ENCODE data around the gene LSM5.

The LSM5 gene

DNA sequence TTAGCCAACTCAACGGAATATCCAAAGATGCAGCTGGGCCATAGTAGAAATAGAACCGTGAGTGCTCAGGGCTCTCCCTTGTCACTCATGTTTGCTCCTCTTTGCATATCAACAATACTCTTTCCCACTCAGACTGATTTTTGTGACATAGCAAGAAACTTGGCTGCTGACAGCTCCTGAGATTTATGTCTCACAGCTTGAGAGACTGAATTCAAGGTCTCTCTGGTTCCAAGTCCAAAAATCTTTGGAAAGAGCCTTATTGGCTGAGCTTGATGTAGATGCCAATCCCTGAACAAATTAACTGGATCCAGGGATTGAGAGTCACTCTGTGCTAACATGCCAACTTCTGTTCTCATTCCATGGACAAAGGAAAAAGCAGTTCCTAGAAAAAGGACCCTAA, 30.4 kb downstream of the LSM5 start:
- no peaks in the 10 kb centered on the region for H4K20me1 ChIP-seq (ENCODE audit: insufficient read depth, low read length)
- H3K9me3 ChIP-seq (ENCODE audit: low read length), result no peaks in the 10 kb centered on the region
- no peaks in the 10 kb centered on the region for H3F3A ChIP-seq (ENCODE audit: insufficient read depth, low read length)
- H3K4me1 ChIP-seq (ENCODE audit: insufficient read depth, low read length, severe bottlenecking), result no peaks in the 10 kb centered on the region
- H3K9me2 ChIP-seq (ENCODE audit: low read depth, low read length), result no peaks in the 10 kb centered on the region
- no peak overlapping the region for H2AFZ ChIP-seq (ENCODE audit: low read length)
- no peaks in the 10 kb centered on the region for H3K36me3 ChIP-seq (ENCODE audit: insufficient read depth, low read length)
- no peak overlapping the region for H3K4me3 ChIP-seq (ENCODE audit: low read depth, low read length, poor library complexity, severe bottlenecking)
- no peaks in the 10 kb centered on the region; the same call in 1 of the 2 replicates for H3K27me3 ChIP-seq (ENCODE audit: insufficient read depth, low read length)
- no peaks in the 10 kb centered on the region for H3K79me2 ChIP-seq (ENCODE audit: insufficient read depth, low read length)
- H3K9ac ChIP-seq (ENCODE audit: low read length), result no peak overlapping the region
- TF ChIP-seq, protein P1, sequence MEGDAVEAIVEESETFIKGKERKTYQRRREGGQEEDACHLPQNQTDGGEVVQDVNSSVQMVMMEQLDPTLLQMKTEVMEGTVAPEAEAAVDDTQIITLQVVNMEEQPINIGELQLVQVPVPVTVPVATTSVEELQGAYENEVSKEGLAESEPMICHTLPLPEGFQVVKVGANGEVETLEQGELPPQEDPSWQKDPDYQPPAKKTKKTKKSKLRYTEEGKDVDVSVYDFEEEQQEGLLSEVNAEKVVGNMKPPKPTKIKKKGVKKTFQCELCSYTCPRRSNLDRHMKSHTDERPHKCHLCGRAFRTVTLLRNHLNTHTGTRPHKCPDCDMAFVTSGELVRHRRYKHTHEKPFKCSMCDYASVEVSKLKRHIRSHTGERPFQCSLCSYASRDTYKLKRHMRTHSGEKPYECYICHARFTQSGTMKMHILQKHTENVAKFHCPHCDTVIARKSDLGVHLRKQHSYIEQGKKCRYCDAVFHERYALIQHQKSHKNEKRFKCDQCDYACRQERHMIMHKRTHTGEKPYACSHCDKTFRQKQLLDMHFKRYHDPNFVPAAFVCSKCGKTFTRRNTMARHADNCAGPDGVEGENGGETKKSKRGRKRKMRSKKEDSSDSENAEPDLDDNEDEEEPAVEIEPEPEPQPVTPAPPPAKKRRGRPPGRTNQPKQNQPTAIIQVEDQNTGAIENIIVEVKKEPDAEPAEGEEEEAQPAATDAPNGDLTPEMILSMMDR (IDR thresholded peaks at IDR 0.05; ENCODE audit: low read length), result no peak
- no peak for TF ChIP-seq EZH2 (IDR thresholded peaks at IDR 0.05; ENCODE audit: borderline replicate concordance, low read length)
- no peak overlapping the region for H3K4me2 ChIP-seq (ENCODE audit: low read length)
- H3K27ac ChIP-seq (ENCODE audit: low read depth, low read length, poor library complexity, severe bottlenecking), result no peak overlapping the region

DNA sequence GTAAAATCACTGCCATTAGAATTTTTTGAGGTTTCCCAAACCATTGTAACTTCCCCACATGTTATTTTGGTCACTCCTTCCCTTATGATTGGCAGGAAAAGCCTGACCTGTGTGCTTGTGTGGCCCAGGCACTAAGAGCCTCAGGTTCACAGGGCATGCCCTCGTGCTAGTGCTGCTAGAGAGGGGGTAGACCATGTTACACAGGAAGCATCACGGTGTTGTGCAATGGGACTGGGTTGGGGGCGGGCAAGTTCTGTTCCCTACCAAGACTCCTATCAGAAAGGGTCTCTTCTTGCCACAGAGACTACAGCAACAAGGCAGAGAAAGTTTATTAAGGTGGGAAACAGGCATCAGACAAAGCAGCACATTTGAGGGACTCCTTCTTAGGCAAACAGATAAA, 32.2 kb downstream of the LSM5 start:
- Histone ChIP-seq H3K4me3 (ENCODE audit: low read depth, low read length, poor library complexity, severe bottlenecking) (no peak overlapping the region), H2AFZ (ENCODE audit: low read length) (no peak overlapping the region), H4K20me1 (ENCODE audit: insufficient read depth, low read length) (no peaks in the 10 kb centered on the region), H3F3A (ENCODE audit: insufficient read depth, low read length) (no peaks in the 10 kb centered on the region), H3K9ac (ENCODE audit: low read length) (no peak overlapping the region), H3K27me3 (ENCODE audit: insufficient read depth, low read length) (no peaks in the 10 kb centered on the region; the same call in 1 of the 2 replicates), H3K27ac (ENCODE audit: low read depth, low read length, poor library complexity, severe bottlenecking) (no peak overlapping the region), H3K9me3 (ENCODE audit: low read length) (no peaks in the 10 kb centered on the region), H3K36me3 (ENCODE audit: insufficient read depth, low read length) (no peaks in the 10 kb centered on the region), H3K79me2 (ENCODE audit: insufficient read depth, low read length) (no peaks in the 10 kb centered on the region), H3K9me2 (ENCODE audit: low read depth, low read length) (no peaks in the 10 kb centered on the region), H3K4me1 (ENCODE audit: insufficient read depth, low read length, severe bottlenecking) (no peaks in the 10 kb centered on the region), H3K4me2 (ENCODE audit: low read length) (no peak overlapping the region)
- no peak for TF ChIP-seq EZH2 (IDR thresholded peaks at IDR 0.05; ENCODE audit: borderline replicate concordance, low read length)
- TF ChIP-seq, protein P1 (IDR thresholded peaks at IDR 0.05; ENCODE audit: low read length), result no peak

DNA sequence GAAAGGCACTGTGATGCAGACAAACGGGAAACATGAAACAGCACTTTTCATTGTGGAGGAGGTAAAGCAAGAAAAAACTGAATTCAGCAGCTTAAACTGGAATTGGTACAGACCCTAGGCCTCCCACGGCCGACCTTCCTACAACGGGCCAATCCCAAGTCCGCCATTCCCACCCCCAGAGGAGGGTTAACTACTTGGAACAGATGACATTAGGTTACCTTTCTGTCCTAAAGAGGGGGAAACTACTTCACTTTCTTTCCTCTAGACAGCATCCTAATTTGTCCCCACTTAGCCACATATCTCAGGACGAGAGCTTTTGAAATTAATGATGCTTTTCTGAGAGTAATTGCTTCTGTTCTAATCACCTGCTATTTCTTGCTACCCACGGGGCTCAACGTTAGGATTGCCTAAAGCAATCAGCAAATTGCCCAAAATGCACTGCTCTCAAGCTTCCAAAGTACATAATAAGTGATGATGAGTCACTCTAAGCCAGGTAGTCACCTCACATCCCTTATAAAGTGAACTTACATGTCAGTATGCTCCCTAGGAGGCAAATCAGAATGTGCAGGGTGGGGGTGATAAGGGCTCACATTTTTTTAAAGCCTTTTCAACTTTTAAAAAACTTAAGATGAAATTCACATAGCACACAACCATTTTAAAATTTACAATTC, 36.7 kb downstream of the LSM5 start:
- H3K4me1 ChIP-seq (ENCODE audit: insufficient read depth, low read length, severe bottlenecking), result no peaks in the 10 kb centered on the region
- no peak overlapping the region for H3K27ac ChIP-seq (ENCODE audit: low read depth, low read length, poor library complexity, severe bottlenecking)
- no peaks in the 10 kb centered on the region for H3K79me2 ChIP-seq (ENCODE audit: insufficient read depth, low read length)
- no peak for TF ChIP-seq EZH2 (IDR thresholded peaks at IDR 0.05; ENCODE audit: borderline replicate concordance, low read length)
- TF ChIP-seq, protein P1 (IDR thresholded peaks at IDR 0.05; ENCODE audit: low read length), result no peak
- no peaks in the 10 kb centered on the region for H4K20me1 ChIP-seq (ENCODE audit: insufficient read depth, low read length)
- no peaks in the 10 kb centered on the region for H3K36me3 ChIP-seq (ENCODE audit: insufficient read depth, low read length)
- H3K4me2 ChIP-seq (ENCODE audit: low read length), result no peak overlapping the region
- H3K9me3 ChIP-seq (ENCODE audit: low read length), result no peaks in the 10 kb centered on the region
- H2AFZ ChIP-seq (ENCODE audit: low read length), result no peak overlapping the region
- H3K27me3 ChIP-seq (ENCODE audit: insufficient read depth, low read length), result no peaks in the 10 kb centered on the region
- no peaks in the 10 kb centered on the region for H3K9me2 ChIP-seq (ENCODE audit: low read depth, low read length)
- no peak overlapping the region for H3K4me3 ChIP-seq (ENCODE audit: low read depth, low read length, poor library complexity, severe bottlenecking)
- H3F3A ChIP-seq (ENCODE audit: insufficient read depth, low read length), result no peaks in the 10 kb centered on the region
- H3K9ac ChIP-seq (ENCODE audit: low read length), result no peak overlapping the region

All from OCI-LY1 (cell line).